ENCODE results near the gene PTEN.

GRCh38 chr10:87841186-87841585, 22.2 kb upstream of the PTEN start:
- TF ChIP-seq CTCF (IDR thresholded peaks at IDR 0.05) (no peak), POLR2A (IDR thresholded peaks at IDR 0.05) (no peak)

Data from breast epithelium (tissue), 3 donors.